ENCODE data around the gene LRRC1.
"Not testable (repeated sequence)": the region's sequence is repeated elsewhere in the genome, so short reads cannot be mapped to it uniquely, and the experiment has no call there.

LRRC1 gene

GRCh38 chr6:53792016-53792415 lies 2.8 kb upstream of the LRRC1 start:
- DNase-seq (ENCODE audit: low read depth in 3 of 3, low spot score in 1 of 3), result no peak

DNA sequence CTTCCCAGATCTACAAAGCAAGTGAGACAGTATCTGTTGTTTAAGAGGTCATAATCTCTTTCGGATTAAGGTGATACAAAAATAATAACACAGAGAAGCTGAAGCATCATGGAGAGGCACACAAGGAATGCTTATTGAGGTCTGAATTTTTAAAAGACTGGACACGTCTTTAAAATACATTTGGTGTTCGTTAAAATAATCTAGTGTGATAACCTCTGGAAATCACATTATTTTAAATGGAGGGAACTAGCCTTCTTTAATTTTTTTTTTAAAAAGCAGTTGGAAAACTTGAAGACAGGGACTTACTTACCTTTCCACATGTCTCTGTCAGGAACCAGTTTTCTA lies 1.9 kb upstream of the LRRC1 start:
- no peak for DNase-seq (ENCODE audit: low read depth in 3 of 3, low spot score in 1 of 3)

- peak in 1 of 3 donors; percentile 10 for DNase-seq (ENCODE audit: low read depth in 3 of 3, low spot score in 1 of 3)
Measured at GRCh38 chr6:53793318-53794136, 1.3 kb upstream of the LRRC1 start.

DNA sequence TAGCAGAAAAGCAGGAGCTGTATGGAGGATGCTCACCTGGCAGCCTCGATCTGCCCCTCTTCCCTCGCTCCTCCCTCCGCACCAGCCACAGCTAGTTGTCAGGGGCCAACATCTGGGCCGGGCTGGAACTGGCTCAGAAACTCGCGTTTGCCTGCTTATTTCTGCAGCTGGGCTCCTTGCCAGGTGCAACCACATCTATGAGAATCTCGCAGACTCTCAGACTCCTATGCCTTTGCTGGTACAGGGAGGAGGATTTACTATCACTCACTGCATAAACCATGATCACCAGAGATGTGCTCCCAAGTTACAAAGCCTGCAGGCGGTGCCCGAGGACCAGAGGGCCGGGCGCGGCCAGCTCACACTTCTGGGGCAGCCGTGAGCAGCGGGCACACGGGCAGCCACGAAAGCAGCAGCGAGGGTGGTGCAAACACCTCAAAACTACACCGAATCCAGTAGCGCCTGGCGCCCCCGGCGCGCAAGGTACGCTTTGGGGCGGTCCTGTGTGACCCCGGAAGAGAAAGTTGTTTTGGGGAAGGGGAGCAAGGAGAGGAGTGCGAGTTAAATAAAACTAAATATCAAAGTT lies 577 bp upstream of the LRRC1 start:
- peak in 2 of 3 donors; percentile 8 to 23 for DNase-seq (ENCODE audit: low read depth in 3 of 3, low spot score in 1 of 3)

DNA sequence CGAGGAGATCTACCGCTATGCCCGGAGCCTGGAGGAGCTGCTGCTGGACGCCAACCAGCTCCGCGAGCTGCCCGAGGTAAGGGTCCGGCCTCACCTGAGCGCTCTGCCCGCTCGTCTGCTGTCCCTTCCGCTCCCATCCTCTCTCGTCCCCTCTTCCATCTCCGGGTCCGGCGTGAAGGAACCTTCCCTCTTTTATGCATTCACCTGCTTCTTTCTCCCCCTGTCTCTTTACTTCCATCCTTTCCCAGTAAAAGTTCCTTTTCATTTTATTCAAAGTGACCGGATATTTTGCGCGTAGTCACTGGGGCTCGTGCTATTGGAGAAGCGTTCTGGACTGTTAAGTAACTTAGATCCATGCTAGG lies 516 bp downstream of the LRRC1 start:
- DNase-seq (ENCODE audit: low read depth in 3 of 3, low spot score in 1 of 3), result no peak

- no peak for DNase-seq (ENCODE audit: low read depth in 3 of 3, low spot score in 1 of 3)
Measured at GRCh38 chr6:53795702-53796450, 1.1 kb downstream of the LRRC1 start.

GRCh38 chr6:53796451-53796780 lies 1.6 kb downstream of the LRRC1 start:
- DNase-seq (ENCODE audit: low read depth in 3 of 3, low spot score in 1 of 3), result no peak

DNA sequence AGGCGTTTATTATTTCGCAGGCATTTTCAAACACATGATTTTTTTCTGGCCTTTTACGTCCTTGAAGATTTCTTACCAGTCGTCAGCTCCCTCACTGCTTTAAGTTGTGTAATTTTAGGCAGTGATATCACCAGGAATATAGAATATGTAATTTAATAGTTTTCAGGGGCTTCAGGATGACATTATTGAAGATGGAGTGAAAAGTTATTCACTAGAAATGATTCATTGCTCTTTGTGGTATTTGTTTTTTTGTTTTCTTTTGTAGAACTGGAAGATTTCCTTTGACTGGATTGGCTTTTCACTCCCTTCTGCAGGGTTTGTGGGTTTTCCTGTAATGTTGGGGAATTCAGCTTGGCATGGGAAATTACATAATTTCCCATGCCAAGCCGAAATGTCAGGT lies 2.0 kb downstream of the LRRC1 start:
- DNase-seq (ENCODE audit: low read depth in 3 of 3, low spot score in 1 of 3), result no peak

DNA sequence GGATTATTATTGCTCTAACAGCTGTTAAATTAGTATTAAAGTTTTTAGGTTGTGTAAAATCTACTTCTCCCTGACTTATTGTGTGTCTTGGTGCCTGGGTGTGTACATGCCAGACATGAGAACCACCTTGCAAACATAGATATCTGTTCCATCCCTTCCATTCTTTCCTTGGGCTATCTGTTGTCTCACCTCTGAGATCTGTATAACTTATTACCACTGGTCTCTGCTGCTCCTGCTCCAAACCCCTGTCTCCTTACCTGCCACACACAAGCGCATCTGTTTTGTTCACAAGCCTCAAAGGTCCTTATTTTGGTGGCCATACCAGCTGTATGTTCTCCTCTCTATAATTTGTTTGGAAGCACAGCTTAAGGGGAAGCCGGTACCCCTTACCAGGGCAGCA lies 2.5 kb downstream of the LRRC1 start:
- no peak for DNase-seq (ENCODE audit: low read depth in 3 of 3, low spot score in 1 of 3)

DNA sequence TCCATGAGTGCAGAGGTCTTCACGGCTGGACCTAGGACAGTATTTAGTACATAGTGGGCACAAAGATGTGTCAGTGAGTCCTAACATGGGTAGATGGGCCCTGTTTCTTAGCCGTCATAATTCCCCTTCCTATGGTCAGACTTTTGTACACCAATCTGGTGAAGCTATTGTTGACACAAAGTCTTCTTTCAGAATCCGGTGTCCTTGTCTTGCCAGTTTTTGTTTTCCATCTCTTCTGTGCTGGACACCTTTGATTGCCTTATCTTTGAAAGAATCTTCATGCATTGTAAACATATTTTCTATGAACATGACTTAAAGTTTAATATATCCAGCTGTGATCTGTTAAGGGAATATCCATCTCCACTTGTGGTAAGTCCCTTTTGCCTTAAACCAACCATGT lies 4.5 kb downstream of the LRRC1 start:
- DNase-seq (ENCODE audit: low read depth in 3 of 3, low spot score in 1 of 3), result no peak

DNA sequence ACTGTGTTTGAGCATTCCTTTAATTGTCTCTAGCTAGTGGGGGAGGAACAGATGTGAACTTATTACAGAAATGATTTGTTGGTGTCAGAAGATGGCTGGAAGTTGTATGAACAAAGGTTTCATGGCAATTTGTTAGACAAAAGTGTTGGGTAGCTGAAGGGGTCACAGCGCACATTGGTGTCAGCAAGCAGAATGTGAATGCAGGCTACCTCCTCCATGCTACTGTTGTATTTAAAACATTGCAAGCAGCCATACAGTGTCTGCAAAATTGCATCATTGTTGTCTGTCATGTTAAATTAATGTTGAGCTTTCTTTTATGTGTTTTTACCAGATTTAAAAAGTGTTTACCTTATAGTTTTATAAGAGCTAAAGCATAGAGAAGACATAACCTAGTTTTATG lies 6.2 kb downstream of the LRRC1 start:
- no peak for DNase-seq (ENCODE audit: low read depth in 3 of 3, low spot score in 1 of 3)

DNA sequence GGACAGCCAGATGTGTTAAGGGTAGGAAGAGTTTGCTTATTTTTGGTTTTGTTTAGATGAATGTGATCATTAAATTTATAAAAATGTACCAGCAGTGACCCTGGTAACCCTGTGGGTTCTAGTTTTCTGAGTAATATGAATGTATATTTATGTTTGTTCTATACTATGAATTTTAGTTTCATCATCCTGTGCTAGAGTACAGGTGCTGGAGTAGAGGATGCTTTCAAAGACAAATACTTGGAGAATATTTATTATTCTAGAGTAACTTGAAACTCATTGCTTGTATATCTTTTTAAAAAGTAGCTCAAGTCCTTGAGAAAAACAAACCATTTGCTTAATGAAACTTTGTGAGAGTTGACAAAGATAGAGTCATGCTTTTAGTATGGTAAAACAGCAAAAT lies 7.8 kb downstream of the LRRC1 start:
- no peak for DNase-seq (ENCODE audit: low read depth in 3 of 3, low spot score in 1 of 3)

DNA sequence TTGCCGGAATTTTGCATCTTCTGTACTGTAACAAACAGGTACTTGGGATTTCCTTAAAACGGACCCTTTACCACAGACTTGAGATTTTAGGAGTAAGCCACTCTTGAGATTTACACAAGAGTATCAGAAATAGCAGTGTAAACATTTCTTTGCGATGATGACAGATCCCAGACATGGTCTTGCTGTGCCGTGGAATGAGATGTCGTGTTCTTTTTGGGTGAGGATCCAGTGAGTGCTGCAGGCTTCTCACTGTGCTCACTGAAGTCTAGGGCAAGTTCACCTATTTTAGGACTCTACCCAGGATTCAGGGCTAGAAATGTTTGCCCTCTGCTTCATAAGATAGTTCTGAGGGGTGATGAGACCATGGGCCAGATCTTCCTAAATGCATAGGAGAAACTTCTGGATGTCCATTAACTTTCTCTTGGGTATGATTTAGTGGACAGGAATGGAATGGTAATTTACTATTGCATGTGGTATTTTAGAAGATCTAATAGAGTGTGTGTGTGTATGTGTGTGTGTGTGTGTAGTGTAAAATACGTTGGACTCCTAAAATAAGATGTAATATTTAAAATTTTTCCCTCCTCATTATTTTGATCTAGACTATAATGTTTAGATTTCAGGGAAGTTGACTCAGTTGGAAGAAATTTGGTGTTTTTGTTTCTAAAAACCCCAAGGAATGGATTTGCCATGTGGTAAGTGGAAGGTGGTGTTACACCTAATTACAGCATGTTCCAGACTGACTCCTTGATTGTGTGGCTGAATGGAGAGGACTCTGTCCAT lies 8.5 kb downstream of the LRRC1 start:
- no peak for DNase-seq (ENCODE audit: low read depth in 3 of 3, low spot score in 1 of 3)

DNA sequence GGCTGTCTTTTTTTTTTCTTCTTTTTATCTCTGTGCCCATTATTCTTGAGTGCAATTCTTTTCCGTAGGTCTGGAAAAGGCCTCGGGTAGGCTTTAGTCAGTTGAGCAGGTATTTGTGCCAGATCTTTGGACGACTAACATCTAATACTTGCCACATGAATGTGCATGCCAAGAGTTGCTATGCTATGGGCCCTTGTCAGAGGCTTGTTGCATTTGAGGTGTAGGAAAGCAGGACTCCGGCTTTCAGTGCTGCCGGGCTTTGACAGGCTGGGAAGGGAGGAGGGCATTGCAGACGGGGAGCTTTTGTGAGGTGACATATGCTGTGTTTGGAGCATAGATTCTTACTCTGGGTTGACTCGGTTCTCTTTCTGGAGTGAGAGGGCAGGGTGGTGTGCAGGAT lies 10.2 kb downstream of the LRRC1 start:
- no peak for DNase-seq (ENCODE audit: low read depth in 3 of 3, low spot score in 1 of 3)

GRCh38 chr6:53805725-53806124 lies 10.9 kb downstream of the LRRC1 start:
- no peak for DNase-seq (ENCODE audit: low read depth in 3 of 3, low spot score in 1 of 3)

GRCh38 chr6:53807606-53808005 lies 12.8 kb downstream of the LRRC1 start:
- DNase-seq (ENCODE audit: low read depth in 3 of 3, low spot score in 1 of 3), result not testable (repeated sequence)

DNA sequence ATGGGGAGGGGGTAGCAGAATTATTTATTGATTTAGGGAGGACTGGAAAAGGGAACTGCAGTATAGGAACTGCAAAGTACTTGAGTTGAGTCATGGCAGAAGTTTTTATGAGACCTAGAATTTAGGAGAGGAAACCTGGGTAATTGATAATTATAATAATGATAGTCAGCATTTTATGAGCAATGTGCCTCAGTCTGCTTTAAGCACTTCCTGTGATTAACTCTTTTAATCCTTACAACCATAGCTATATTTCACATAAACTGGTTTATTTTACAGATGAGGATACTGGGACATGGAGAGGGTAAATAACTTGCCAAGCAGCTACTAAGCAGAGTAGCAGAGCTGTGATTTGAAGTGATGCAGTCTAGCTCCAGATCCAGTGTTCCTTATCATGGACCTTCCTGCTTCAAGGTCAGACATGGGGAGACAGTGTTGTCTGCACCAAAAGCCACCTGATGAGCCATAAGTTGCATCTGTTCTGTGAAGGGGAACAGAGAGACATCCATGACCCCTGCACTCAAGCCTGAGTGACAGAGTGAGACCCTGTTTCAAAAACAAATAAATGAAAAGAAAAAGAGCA lies 13.6 kb downstream of the LRRC1 start:
- DNase-seq (ENCODE audit: low read depth in 3 of 3, low spot score in 1 of 3), result no peak

GRCh38 chr6:53809691-53810090 lies 14.9 kb downstream of the LRRC1 start:
- DNase-seq (ENCODE audit: low read depth in 3 of 3, low spot score in 1 of 3), result no peak

DNA sequence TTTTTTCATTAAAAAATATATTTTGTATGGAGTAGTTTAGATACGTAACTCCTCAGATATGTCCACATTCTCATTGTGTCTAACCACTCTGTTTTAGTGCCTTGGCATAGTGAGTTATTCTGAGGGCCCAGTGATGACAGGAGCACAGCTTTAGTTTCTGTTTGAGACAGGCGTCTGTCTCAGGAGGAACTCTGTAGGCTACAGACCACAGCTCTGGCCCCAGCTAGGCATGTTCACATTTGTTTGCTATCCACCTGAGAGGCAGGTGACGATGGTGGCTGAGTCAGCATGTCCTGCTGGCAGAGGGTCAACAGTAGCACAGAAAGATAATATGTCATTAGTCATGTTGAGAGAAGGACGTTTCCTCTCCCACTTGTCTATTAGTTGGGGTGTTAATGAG lies 16.3 kb downstream of the LRRC1 start:
- DNase-seq (ENCODE audit: low read depth in 3 of 3, low spot score in 1 of 3), result no peak

DNA sequence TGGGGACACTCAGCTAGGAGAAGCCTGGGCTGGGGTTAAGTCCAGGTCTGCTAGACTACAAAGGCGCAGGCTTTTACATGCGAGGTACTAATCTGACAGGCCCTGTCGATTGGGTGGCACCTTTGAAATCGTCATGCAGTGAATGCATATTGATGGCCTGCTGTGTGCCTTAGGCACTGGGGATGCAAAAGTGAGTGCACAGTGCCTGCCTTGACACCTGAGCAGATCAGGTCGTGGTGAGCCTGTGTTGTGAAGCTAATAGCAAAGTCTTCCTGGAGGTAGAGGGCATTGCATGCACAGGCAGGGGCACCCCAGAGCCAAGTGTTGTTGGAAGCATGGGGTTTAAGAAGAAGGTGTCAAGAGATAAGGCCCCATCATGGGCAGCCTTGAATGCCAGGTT lies 16.9 kb downstream of the LRRC1 start:
- DNase-seq (ENCODE audit: low read depth in 3 of 3, low spot score in 1 of 3), result no peak

DNA sequence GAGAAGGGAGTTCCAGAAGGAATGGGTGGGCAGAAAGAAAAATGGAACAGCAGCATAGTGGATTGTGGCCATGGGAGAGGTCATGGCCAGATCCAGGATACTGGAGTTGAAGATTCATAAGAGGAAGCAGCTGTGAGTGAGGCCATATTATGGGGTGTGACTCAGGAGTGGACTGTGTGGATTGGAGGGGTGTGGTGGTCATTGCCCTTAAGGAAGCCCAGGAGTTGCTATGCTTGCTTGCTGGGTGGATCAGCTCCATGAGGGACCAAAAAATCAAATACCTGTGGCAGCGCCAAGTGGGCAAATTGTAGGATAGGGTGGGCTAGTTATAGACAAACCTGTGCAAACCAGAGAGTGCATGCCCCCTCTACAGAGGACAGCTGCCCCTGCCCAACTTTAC lies 18.3 kb downstream of the LRRC1 start:
- no peak for DNase-seq (ENCODE audit: low read depth in 3 of 3, low spot score in 1 of 3)
